ENCODE data around the gene DENND6B. TPM values are rescaled to one million over a fixed set of nuclear protein-coding genes. Genes with fewer than 3 reads are reported as not detected.

Gene DENND6B
- total and polyA plus RNA-seq, 2 of the 13 experiments (the other 11 are each of a cell fraction or from before 2014, with no cell fraction given): 0.95 to 3.8 TPM

DNA sequence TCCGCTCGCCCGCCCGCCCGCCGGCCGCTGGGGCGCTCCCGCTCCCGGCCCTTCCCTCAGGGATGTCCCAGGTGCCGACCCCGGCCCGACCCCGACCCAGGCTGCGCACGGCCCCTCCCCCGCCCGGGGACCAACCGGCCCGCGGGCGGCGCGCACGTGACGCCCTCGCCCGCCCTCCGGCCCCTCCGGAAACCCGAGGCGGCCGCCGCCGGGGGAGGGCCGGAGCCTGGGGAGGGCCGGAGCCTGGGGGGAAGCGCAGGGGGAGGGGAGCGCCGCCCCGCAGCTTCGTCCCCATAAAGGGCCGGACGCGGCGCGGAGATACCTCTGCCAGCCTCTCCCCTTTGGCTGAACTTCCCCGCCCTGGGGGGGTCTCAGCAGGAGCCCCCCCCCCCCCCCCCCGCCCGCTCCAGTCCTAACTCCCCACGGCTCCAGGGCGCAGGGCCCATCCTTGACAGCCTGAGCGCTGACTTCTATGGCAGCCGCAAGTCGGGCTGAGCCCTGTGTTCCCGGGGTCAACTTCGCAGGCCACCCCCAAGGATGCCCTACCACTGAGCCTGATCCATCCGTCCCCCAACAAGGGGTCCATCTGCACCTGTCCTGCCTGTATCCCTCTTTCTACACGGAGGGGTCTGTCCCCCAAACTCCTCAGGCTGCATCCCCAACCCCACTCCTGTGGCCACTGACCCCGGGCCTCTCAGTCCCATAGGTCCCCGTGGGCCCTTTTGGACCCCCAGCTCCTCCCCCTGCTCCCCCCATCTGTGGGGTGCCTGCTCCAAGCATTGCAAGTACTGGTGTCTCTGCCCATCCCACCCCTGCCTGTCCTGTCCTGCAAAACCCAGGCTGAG lies 65.0 kb downstream of the DENND6B start, which contains the start of gene MAPK12:
TSS of gene MAPK12 (minus strand) at position 69 of the 845 bp plus-strand sequence. CDS start 174 bp downstream, outside the sequence.
- peak within 1 kb of the TSS; percentile 54 to 74 (median 71); a peak in 5 of 6 replicates for H3K4me3 ChIP-seq (replicated peaks in 1 of 3; ENCODE audit: insufficient read depth in 1 of 3, low read depth in 2 of 3, low read length in 3 of 3)
- H4K20me1 ChIP-seq (ENCODE audit: insufficient read depth, low read length): no peaks in the 10 kb centered on the region
- no peaks in the 10 kb centered on the region for H3K9me3 ChIP-seq (ENCODE audit: low read length)
- no TSS peak for BruUV-seq (replicated peaks)
- TF ChIP-seq HHEX (CRISPR knock-in tag; IDR thresholded peaks at IDR 0.05) (no peak), SAP130 (CRISPR knock-in tag; IDR thresholded peaks at IDR 0.05; ENCODE audit: low read depth) (peak; percentile 4; the same call in 1 of the 2 replicates), CSRNP2 (CRISPR knock-in tag; conservative IDR thresholded peaks at IDR 0.05; ENCODE audit: low read depth) (no peak), NR2C2 (CRISPR knock-in tag; IDR thresholded peaks at IDR 0.05; ENCODE audit: borderline replicate concordance) (peak; percentile 31; the same call in 1 of the 2 replicates), MAZ (IDR thresholded peaks at IDR 0.05; ENCODE audit: borderline replicate concordance, low read depth, low read length) (no peak), MAZ (CRISPR knock-in tag; IDR thresholded peaks at IDR 0.05; ENCODE audit: low read depth) (peak; percentile 26; the same call in 1 of the 2 replicates), ZNF746 (CRISPR knock-in tag; IDR thresholded peaks at IDR 0.05) (peak; percentile 71; the same call in 1 of the 2 replicates), CEBPB (IDR thresholded peaks at IDR 0.05; ENCODE audit: borderline replicate concordance, low read depth, low read length) (no peak), BHLHE40 (IDR thresholded peaks at IDR 0.05; ENCODE audit: low read length) (peak; percentile 46; the same call in 1 of the 2 replicates), MXI1 (IDR thresholded peaks at IDR 0.05; ENCODE audit: borderline replicate concordance, low read depth, low read length) (0 out of 3 replicates have a peak, but pooled peaks have one; percentile 4)
- TF ChIP-seq, protein P1, sequence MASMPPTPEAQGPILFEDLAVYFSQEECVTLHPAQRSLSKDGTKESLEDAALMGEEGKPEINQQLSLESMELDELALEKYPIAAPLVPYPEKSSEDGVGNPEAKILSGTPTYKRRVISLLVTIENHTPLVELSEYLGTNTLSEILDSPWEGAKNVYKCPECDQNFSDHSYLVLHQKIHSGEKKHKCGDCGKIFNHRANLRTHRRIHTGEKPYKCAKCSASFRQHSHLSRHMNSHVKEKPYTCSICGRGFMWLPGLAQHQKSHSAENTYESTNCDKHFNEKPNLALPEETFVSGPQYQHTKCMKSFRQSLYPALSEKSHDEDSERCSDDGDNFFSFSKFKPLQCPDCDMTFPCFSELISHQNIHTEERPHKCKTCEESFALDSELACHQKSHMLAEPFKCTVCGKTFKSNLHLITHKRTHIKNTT (CRISPR knock-in tag; IDR thresholded peaks at IDR 0.05): no peak
- TF ChIP-seq, protein P2, sequence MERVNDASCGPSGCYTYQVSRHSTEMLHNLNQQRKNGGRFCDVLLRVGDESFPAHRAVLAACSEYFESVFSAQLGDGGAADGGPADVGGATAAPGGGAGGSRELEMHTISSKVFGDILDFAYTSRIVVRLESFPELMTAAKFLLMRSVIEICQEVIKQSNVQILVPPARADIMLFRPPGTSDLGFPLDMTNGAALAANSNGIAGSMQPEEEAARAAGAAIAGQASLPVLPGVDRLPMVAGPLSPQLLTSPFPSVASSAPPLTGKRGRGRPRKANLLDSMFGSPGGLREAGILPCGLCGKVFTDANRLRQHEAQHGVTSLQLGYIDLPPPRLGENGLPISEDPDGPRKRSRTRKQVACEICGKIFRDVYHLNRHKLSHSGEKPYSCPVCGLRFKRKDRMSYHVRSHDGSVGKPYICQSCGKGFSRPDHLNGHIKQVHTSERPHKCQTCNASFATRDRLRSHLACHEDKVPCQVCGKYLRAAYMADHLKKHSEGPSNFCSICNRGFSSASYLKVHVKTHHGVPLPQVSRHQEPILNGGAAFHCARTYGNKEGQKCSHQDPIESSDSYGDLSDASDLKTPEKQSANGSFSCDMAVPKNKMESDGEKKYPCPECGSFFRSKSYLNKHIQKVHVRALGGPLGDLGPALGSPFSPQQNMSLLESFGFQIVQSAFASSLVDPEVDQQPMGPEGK (CRISPR knock-in tag; IDR thresholded peaks at IDR 0.05): peak; percentile 84
- TF ChIP-seq, protein P3, sequence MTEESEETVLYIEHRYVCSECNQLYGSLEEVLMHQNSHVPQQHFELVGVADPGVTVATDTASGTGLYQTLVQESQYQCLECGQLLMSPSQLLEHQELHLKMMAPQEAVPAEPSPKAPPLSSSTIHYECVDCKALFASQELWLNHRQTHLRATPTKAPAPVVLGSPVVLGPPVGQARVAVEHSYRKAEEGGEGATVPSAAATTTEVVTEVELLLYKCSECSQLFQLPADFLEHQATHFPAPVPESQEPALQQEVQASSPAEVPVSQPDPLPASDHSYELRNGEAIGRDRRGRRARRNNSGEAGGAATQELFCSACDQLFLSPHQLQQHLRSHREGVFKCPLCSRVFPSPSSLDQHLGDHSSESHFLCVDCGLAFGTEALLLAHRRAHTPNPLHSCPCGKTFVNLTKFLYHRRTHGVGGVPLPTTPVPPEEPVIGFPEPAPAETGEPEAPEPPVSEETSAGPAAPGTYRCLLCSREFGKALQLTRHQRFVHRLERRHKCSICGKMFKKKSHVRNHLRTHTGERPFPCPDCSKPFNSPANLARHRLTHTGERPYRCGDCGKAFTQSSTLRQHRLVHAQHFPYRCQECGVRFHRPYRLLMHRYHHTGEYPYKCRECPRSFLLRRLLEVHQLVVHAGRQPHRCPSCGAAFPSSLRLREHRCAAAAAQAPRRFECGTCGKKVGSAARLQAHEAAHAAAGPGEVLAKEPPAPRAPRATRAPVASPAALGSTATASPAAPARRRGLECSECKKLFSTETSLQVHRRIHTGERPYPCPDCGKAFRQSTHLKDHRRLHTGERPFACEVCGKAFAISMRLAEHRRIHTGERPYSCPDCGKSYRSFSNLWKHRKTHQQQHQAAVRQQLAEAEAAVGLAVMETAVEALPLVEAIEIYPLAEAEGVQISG (CRISPR knock-in tag; IDR thresholded peaks at IDR 0.05): peak; percentile 18; the same call in 1 of the 2 replicates
- FAIRE-seq (no peak), ATAC-seq (0 out of 3 replicates have a peak, but pooled peaks have one; percentile 2), DNase-seq (ENCODE audit: low spot score) (no peak)
- intact Hi-C loops (cut with micrococcal nuclease; ENCODE audit: unreplicated experiment): no loop called here
- peaks cover 43% of the 10 kb centered on the region for H3K4me1 ChIP-seq (ENCODE audit: insufficient read depth, low read length)
- POLR2A ChIA-PET: interaction anchor here (0.8 to 2.4 kb wide), 11 partner anchors 9 to 284 kb away, joined by 3 to 10 read pairs (median 5); partner anchors contain the start of genes HDAC10, KLHDC7B, PLXNB2 and TUBGCP6
- no peak within 1 kb of the TSS for H2AFZ ChIP-seq (ENCODE audit: low read length)
- peak within 1 kb of the TSS; percentile 61 for H3K9ac ChIP-seq (ENCODE audit: insufficient read depth, low read depth, low read length)
- no peaks in the 10 kb centered on the region for H3K36me3 ChIP-seq (replicated peaks in 1 of 2; ENCODE audit: control insufficient read depth in 1 of 2, insufficient read depth in 2 of 2, low read length in 2 of 2)
- H3K79me2 ChIP-seq (ENCODE audit: insufficient read depth, low read length): no peaks in the 10 kb centered on the region
- peak within 1 kb of the TSS; percentile 80 for H3K4me2 ChIP-seq (ENCODE audit: low read depth, low read length)
- H3K27ac ChIP-seq (ENCODE audit: extremely low read length, insufficient read depth, low read length): no peak within 1 kb of the TSS
- 23% methylated on average over 4 of the region's 61 CpGs for WGBS (ENCODE audit: low lambda C conversion rate)
- CTCF ChIA-PET (ENCODE audit: low intra/inter-chr PET ratio, low total read pairs): no interaction called here
- peaks cover 10 to 36% of the 10 kb centered on the region in 2 experiments; a peak in 4 of 5 replicates for H3K27me3 ChIP-seq (ENCODE audit: control insufficient read depth in 1 of 2, insufficient read depth in 2 of 2, low read length in 2 of 2)
- in situ Hi-C loops (cut with HindIII; ENCODE audit: extremely low pct_ligation_motif_present, low pct_unique_long_range_greater_than_20kb): no loop called here

All from HepG2 (cell line).